ENCODE data around the gene RXFP4. TPM values are rescaled to one million over a fixed set of nuclear protein-coding genes. Genes with fewer than 3 reads are reported as not detected.
A peak's percentile ranks its signal among the peaks of the same experiment; 100 is the strongest.

The RXFP4 gene
- polyA plus RNA-seq, 1 of the 3 experiments (the other 2 are of a cell fraction) = not detected

GRCh38 chr1:155969377-155969791 is 27.9 kb downstream of the RXFP4 start:
- ChIA-PET POLR2A (interaction anchor here (0.9 kb wide), 1 partner anchor 9 kb away, joined by 3 read pairs; the partner anchor contains the start of gene ARHGEF2), CTCF (interaction anchor here (0.6 to 1.8 kb wide), 4 partner anchors 9 to 97 kb away, joined by 3 to 6 read pairs (median 6); partner anchors contain the start of gene ARHGEF2)
- Histone ChIP-seq H3K79me2 (ENCODE audit: insufficient read depth) (peaks cover 88% of the 10 kb centered on the region), H2AFZ (ENCODE audit: low read depth) (no peak overlapping the region), H3K9me2 (no peaks in the 10 kb centered on the region), H3K9ac (no peak overlapping the region), H3K9me3 (no peaks in the 10 kb centered on the region), H3K4me1 (ENCODE audit: control insufficient read depth in 1 of 2, insufficient read depth in 2 of 2, low read depth in 1 of 2, low read length in 1 of 2) (peaks cover 8 to 46% of the 10 kb centered on the region in 2 experiments; a peak in 3 of 4 replicates), H3K4me2 (no peak overlapping the region), H4K20me1 (ENCODE audit: insufficient read depth) (peaks cover 77% of the 10 kb centered on the region), H3K27me3 (ENCODE audit: insufficient read depth) (no peaks in the 10 kb centered on the region), H3F3A (replicated peaks; ENCODE audit: insufficient read depth) (peaks cover 22% of the 10 kb centered on the region), H3K36me3 (replicated peaks in 1 of 2; ENCODE audit: control insufficient read depth in 1 of 2, insufficient read depth in 2 of 2, low read length in 1 of 2) (peaks cover 34 to 38% of the 10 kb centered on the region in 2 experiments), H3K27ac (ENCODE audit: low read depth in 2 of 2, low read length in 1 of 2) (peak overlapping the region in 1 of 2 experiments; percentile 23; a peak in 2 of 4 replicates), H3K4me3 (ENCODE audit: low read depth in 2 of 2, low read length in 1 of 2) (no peak overlapping the region)
- WGBS (ENCODE audit: low lambda C conversion rate) = 88% methylated on average over 7 of the region's 9 CpGs
- no peak for TF ChIP-seq FOXM1 (IDR thresholded peaks at IDR 0.05; ENCODE audit: low read depth)
- TF ChIP-seq PBX3 (IDR thresholded peaks at IDR 0.05) = no peak
- no peak for TF ChIP-seq CTCF (IDR thresholded peaks at IDR 0.05)
- no peak for TF ChIP-seq SIN3A (IDR thresholded peaks at IDR 0.05; ENCODE audit: borderline replicate concordance, low read depth, low read length)
- no peak for TF ChIP-seq MXI1 (IDR thresholded peaks at IDR 0.05; ENCODE audit: low read depth, low read length)
- no peak for TF ChIP-seq POLR2AphosphoS5 (IDR thresholded peaks at IDR 0.05; ENCODE audit: low read depth, low read length)
- no peak for TF ChIP-seq NRF1 (IDR thresholded peaks at IDR 0.05; ENCODE audit: low read depth, low read length)
- TF ChIP-seq FOSL2 (IDR thresholded peaks at IDR 0.05; ENCODE audit: borderline replicate concordance, low read depth) = no peak
- no peak for TF ChIP-seq RXRA (IDR thresholded peaks at IDR 0.05; ENCODE audit: borderline replicate concordance, low read depth)
- no peak for TF ChIP-seq NFIC (IDR thresholded peaks at IDR 0.05; ENCODE audit: borderline replicate concordance)
- DNase-seq = peak; percentile 23

- Histone ChIP-seq H3K4me3 (ENCODE audit: low read depth in 2 of 2, low read length in 1 of 2) (no peak overlapping the region), H3K9ac (peak overlapping the region; percentile 20; the same call in 1 of the 2 replicates), H3K79me2 (ENCODE audit: insufficient read depth) (peaks cover 90% of the 10 kb centered on the region), H3K27me3 (ENCODE audit: insufficient read depth) (no peaks in the 10 kb centered on the region), H3K27ac (ENCODE audit: low read depth in 2 of 2, low read length in 1 of 2) (peak overlapping the region in 1 of 2 experiments; percentile 56; a peak in 2 of 4 replicates), H3K4me1 (ENCODE audit: control insufficient read depth in 1 of 2, insufficient read depth in 2 of 2, low read depth in 1 of 2, low read length in 1 of 2) (peaks cover 20 to 56% of the 10 kb centered on the region in 2 experiments; a peak in 3 of 4 replicates), H3K36me3 (replicated peaks in 1 of 2; ENCODE audit: control insufficient read depth in 1 of 2, insufficient read depth in 2 of 2, low read length in 1 of 2) (peaks cover 26 to 28% of the 10 kb centered on the region in 2 experiments), H4K20me1 (ENCODE audit: insufficient read depth) (peaks cover 89% of the 10 kb centered on the region), H3K9me3 (no peaks in the 10 kb centered on the region), H2AFZ (ENCODE audit: low read depth) (no peak overlapping the region), H3K4me2 (peak overlapping the region; percentile 54), H3F3A (replicated peaks; ENCODE audit: insufficient read depth) (peaks cover 18% of the 10 kb centered on the region), H3K9me2 (no peaks in the 10 kb centered on the region)
- TF ChIP-seq TCF12 (IDR thresholded peaks at IDR 0.05) (peak; percentile 48; the same call in 1 of the 2 replicates), USF1 (IDR thresholded peaks at IDR 0.05; ENCODE audit: borderline replicate concordance, low read depth) (peak; percentile 49; the same call in 1 of the 2 replicates), GATA2 (CRISPR knock-in tag; IDR thresholded peaks at IDR 0.05) (no peak), MAX (IDR thresholded peaks at IDR 0.05; ENCODE audit: low read depth) (peak; percentile 93), FOSL2 (IDR thresholded peaks at IDR 0.05; ENCODE audit: borderline replicate concordance, low read depth) (peak; percentile 61; the same call in 1 of the 2 replicates)
- ChIA-PET CTCF (interaction anchor here (0.8 to 1.3 kb wide), 3 partner anchors 19 to 96 kb away, joined by 4 to 5 read pairs (median 5); no protein-coding TSS in a partner anchor), POLR2A (no interaction called here)
- WGBS (ENCODE audit: low lambda C conversion rate) = 62% methylated on average over 11 of the region's 11 CpGs
- DNase-seq = no peak
Measured at GRCh38 chr1:155970531-155971167, 29.2 kb downstream of the RXFP4 start.
